ENCODE measurements around the gene LONRF3.

DNA sequence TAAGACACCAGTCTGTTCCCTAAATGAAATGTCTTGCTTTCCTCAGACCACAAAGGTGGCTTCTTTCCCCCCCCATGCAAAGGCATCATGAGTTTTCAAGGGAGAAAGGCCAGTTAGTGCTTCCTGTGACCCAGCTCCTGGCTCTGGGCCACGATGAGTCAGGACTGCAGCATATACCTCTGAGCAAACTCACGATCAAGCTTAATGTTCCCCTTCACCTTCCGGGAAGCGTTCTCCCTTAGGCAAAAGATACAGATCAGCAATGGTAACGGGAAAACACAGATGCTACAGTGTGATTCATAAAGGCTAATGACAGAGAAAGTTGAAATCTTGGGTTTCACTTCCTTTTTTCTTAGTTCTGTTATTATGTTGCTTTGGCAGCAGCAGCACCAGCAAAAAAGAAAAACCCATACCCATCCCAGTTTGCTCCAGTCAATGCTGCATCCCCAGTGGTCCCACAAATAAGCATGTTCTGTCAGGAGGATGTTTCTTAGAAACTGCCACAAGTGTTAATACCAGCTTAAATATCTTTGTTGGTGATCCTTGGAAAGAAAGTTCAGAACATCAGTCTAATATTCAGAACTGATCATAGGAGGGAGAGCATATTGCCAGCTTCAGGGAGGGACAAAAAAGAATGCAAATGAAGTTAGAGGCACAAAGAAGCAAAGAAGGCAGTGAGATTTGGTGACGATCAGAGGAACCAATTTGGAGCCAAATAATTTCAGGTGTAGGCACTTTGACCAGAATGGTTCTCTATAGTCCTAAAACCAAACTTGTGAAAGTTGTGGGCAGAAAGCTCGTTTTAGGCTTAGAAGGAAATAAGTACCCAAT is 41.2 kb downstream of the LONRF3 start:
- TF ChIP-seq POLR2A (IDR thresholded peaks at IDR 0.05), result no peak
- no peak for TF ChIP-seq CTCF (IDR thresholded peaks at IDR 0.05)
